GM21737 (cell line): ENCODE results near the gene C19orf12.
"Not testable (repeated sequence)": the region's sequence is repeated elsewhere in the genome, so short reads cannot be mapped to it uniquely, and the experiment has no call there.

Experiments
- ATAC-seq: cut with Tn5 transposase; IDR thresholded peaks from one replicate; pipeline ENCODE4 v1.9.1; 2021; ENCODE audit warnings: mild to moderate bottlenecking, moderate library complexity; ENCODE audit not compliant: unreplicated experiment

Gene C19orf12

GRCh38 chr19:29731331-29731850 is 16.3 kb upstream of the C19orf12 start:
- no peak for ATAC-seq

GRCh38 chr19:29727906-29728305 is 12.8 kb upstream of the C19orf12 start:
- no peak for ATAC-seq

- no peak for ATAC-seq
These were observed 9.7 kb upstream of the C19orf12 start for GRCh38 chr19:29724746-29725145.

- no peak for ATAC-seq
These were observed 9.1 kb upstream of the C19orf12 start for GRCh38 chr19:29724102-29724641.

GRCh38 chr19:29717051-29717450 is 2.0 kb upstream of the C19orf12 start:
- ATAC-seq: no peak

- peak; percentile 5 for ATAC-seq
These were observed 880 bp upstream of the C19orf12 start for GRCh38 chr19:29715701-29716581.

- ATAC-seq: peak; percentile 16
These were observed 599 bp downstream of the C19orf12 start for GRCh38 chr19:29714371-29714952.

GRCh38 chr19:29712744-29713516 is 2.1 kb downstream of the C19orf12 start:
- no peak for ATAC-seq

GRCh38 chr19:29711584-29712132 is 3.4 kb downstream of the C19orf12 start:
- no peak for ATAC-seq

GRCh38 chr19:29709440-29709798 is 5.6 kb downstream of the C19orf12 start:
- ATAC-seq: not testable (repeated sequence)

- ATAC-seq: no peak
These were observed 6.3 kb downstream of the C19orf12 start for GRCh38 chr19:29708554-29709439.

- no peak for ATAC-seq
These were observed 8.4 kb downstream of the C19orf12 start for GRCh38 chr19:29706635-29707034.

GRCh38 chr19:29705706-29706105 is 9.4 kb downstream of the C19orf12 start:
- no peak for ATAC-seq

GRCh38 chr19:29704562-29705558 is 10.2 kb downstream of the C19orf12 start:
- no peak for ATAC-seq

GRCh38 chr19:29702963-29703320 is 12.1 kb downstream of the C19orf12 start:
- no peak for ATAC-seq

- no peak for ATAC-seq
These were observed 12.7 kb downstream of the C19orf12 start for GRCh38 chr19:29702161-29702962.

GRCh38 chr19:29700498-29700897 is 14.6 kb downstream of the C19orf12 start:
- ATAC-seq: no peak

GRCh38 chr19:29699861-29700260 is 15.2 kb downstream of the C19orf12 start:
- no peak for ATAC-seq
